Right lobe of liver (tissue), 4 donors: ENCODE results near the gene KDM4C.

ENCODE experiments used
- CTCF ChIP-seq, 4 donors: fragments of 200-600 bp in 3 of 4; fragments of 450-650 bp in 1 of 4; IDR thresholded peaks; one replicate each; pipeline versions ENCODE4 v1.5.1 to v1.8.0; 2016 to 2022; ENCODE audit warnings: antibody characterized with exemption in 4 of 4, mild to moderate bottlenecking in 2 of 4
- POLR2A ChIP-seq: fragments of 450-650 bp; IDR thresholded peaks from one replicate; pipeline ENCODE4 v1.6.1; 2017; ENCODE audit warnings: antibody characterized with exemption, mild to moderate bottlenecking
- donor health status: DM: no; HTN: no; CAD: no.
- donor health status: DM: no; HTN: no; CAD: no.
- donor health status: DM: no; HTN: yes; CAD: no.

DNA sequence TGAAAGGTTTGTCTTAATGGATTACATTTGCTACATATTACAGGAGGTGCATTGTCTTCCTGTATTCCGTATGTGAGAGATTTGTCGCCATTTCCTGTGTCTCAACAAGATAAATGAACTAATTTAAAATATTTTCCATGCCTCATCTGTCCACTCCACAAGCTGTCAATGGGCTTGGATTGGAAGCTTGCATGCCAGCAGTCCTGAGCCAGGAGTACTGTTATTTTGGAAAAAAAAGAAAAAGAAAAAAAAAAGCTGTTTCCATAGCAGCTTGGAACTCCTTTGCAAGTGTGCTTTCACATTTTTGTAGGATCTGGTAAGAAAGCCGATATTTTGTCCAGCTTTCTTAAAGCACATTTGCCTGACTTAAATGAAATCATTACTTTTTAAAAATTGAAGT lies 330.8 kb downstream of the KDM4C start:
- no peak for TF ChIP-seq POLR2A
- no peak for TF ChIP-seq CTCF (IDR thresholded peaks at IDR 0.05)
